ENCODE results near the gene POU2F3. TPM values are rescaled to one million over a fixed set of nuclear protein-coding genes. Genes with fewer than 3 reads are reported as not detected.

POU2F3 gene
- total and polyA plus RNA-seq, 7 donors, result not detected

GRCh38 chr11:120261931-120262330, 22.0 kb downstream of the POU2F3 start:
- H3K36me3 ChIP-seq (ENCODE audit: insufficient read depth in 1 of 2, low read depth in 1 of 2), result no peaks in the 10 kb centered on the region
- DNase-seq (no peak), ATAC-seq (no peak)
- H3K4me1 ChIP-seq, result no peaks in the 10 kb centered on the region
- TF ChIP-seq CTCF (IDR thresholded peaks at IDR 0.05), result no peak
- no peak overlapping the region for H3K27ac ChIP-seq
- intact Hi-C loops (cut with DNase I), result no loop called here
- H3K27me3 ChIP-seq (ENCODE audit: insufficient read depth in 3 of 3, low read length in 2 of 3), result peaks cover 4 to 39% (median 7%) of the 10 kb centered on the region in 3 donors
- H3K9me3 ChIP-seq, result no peaks in the 10 kb centered on the region
- H3K4me3 ChIP-seq, result no peak overlapping the region
- WGBS, 3 donors, result 73 to 98% (median 79%) methylated on average over 3 of the region's 3 CpGs

GRCh38 chr11:120267319-120267718, 27.4 kb downstream of the POU2F3 start:
- Histone ChIP-seq H3K4me1 (no peaks in the 10 kb centered on the region), H3K27me3 (ENCODE audit: insufficient read depth in 3 of 3, low read length in 2 of 3) (peaks cover 0 to 31% (median 5%) of the 10 kb centered on the region in 3 donors), H3K9me3 (no peaks in the 10 kb centered on the region), H3K4me3 (no peak overlapping the region), H3K36me3 (ENCODE audit: insufficient read depth in 1 of 2, low read depth in 1 of 2) (no peaks in the 10 kb centered on the region), H3K27ac (no peak overlapping the region)
- no peak for TF ChIP-seq CTCF (IDR thresholded peaks at IDR 0.05)
- ATAC-seq (no peak), DNase-seq (no peak)
- intact Hi-C loops (cut with DNase I), result no loop called here
- 54 to 59% (median 59%) methylated on average over 2 of the region's 2 CpGs for WGBS, 3 donors

GRCh38 chr11:120268686-120269085, 28.7 kb downstream of the POU2F3 start:
- Histone ChIP-seq H3K36me3 (ENCODE audit: insufficient read depth in 1 of 2, low read depth in 1 of 2) (no peaks in the 10 kb centered on the region), H3K9me3 (no peaks in the 10 kb centered on the region), H3K27me3 (ENCODE audit: insufficient read depth in 3 of 3, low read length in 2 of 3) (peaks cover 0 to 31% (median 5%) of the 10 kb centered on the region in 3 donors), H3K4me1 (no peaks in the 10 kb centered on the region), H3K27ac (no peak overlapping the region), H3K4me3 (no peak overlapping the region)
- no peak for TF ChIP-seq CTCF (IDR thresholded peaks at IDR 0.05)
- no peak for DNase-seq
- WGBS, 3 donors, result 37 to 54% (median 42%) methylated on average over 5 of the region's 5 CpGs
- intact Hi-C loops (cut with DNase I), result no loop called here
- no peak for ATAC-seq

- peaks cover 0 to 26% (median 7%) of the 10 kb centered on the region in 3 donors for H3K27me3 ChIP-seq (ENCODE audit: insufficient read depth in 3 of 3, low read length in 2 of 3)
Observed at GRCh38 chr11:120270386-120270785, 30.4 kb downstream of the POU2F3 start.

More at GRCh38 chr11:120270386-120270785, 30.4 kb downstream of the POU2F3 start:
- 77 to 91% (median 80%) methylated on average over 1 of the region's 1 CpG for WGBS, 3 donors
- DNase-seq (no peak), ATAC-seq (no peak)
- no peak overlapping the region for H3K4me3 ChIP-seq
- intact Hi-C loops (cut with DNase I), result no loop called here
- no peaks in the 10 kb centered on the region for H3K4me1 ChIP-seq
- TF ChIP-seq CTCF (IDR thresholded peaks at IDR 0.05), result no peak
- no peaks in the 10 kb centered on the region for H3K9me3 ChIP-seq
- no peak overlapping the region for H3K27ac ChIP-seq
- H3K36me3 ChIP-seq (ENCODE audit: insufficient read depth in 1 of 2, low read depth in 1 of 2), result no peaks in the 10 kb centered on the region
